Stimulated activated naive CD8-positive, alpha-beta T cell treated with anti-CD3 and anti-CD28 coated beads, Interleukin-15, Interleukin-2, amounts not matched to agents 100 ng/mL and 50 ng/mL, for 24 hours (primary cell): ENCODE measurements around the gene UFD1.

Experiments
- H3K27ac Mint-ChIP-seq: one replicate; pipeline ENCODE4 v1.8.0; 2021; ENCODE audit warnings: mild to moderate bottlenecking, mixed read lengths
- H3K27me3 Mint-ChIP-seq: one replicate; pipeline ENCODE4 v1.8.0; 2021; ENCODE audit warnings: mixed read lengths
- H3K36me3 Mint-ChIP-seq: one replicate; pipeline ENCODE4 v1.8.0; 2021; ENCODE audit warnings: low read depth, mixed read lengths
- H3K4me1 Mint-ChIP-seq: one replicate; pipeline ENCODE4 v1.8.0; 2021; ENCODE audit warnings: low read depth, mixed read lengths
- H3K4me3 Mint-ChIP-seq: one replicate; pipeline ENCODE4 v1.8.0; 2021; ENCODE audit warnings: mild to moderate bottlenecking, mixed read lengths
- H3K9me3 Mint-ChIP-seq: one replicate; pipeline ENCODE4 v1.8.0; 2021; ENCODE audit warnings: mixed read lengths

UFD1 gene

DNA sequence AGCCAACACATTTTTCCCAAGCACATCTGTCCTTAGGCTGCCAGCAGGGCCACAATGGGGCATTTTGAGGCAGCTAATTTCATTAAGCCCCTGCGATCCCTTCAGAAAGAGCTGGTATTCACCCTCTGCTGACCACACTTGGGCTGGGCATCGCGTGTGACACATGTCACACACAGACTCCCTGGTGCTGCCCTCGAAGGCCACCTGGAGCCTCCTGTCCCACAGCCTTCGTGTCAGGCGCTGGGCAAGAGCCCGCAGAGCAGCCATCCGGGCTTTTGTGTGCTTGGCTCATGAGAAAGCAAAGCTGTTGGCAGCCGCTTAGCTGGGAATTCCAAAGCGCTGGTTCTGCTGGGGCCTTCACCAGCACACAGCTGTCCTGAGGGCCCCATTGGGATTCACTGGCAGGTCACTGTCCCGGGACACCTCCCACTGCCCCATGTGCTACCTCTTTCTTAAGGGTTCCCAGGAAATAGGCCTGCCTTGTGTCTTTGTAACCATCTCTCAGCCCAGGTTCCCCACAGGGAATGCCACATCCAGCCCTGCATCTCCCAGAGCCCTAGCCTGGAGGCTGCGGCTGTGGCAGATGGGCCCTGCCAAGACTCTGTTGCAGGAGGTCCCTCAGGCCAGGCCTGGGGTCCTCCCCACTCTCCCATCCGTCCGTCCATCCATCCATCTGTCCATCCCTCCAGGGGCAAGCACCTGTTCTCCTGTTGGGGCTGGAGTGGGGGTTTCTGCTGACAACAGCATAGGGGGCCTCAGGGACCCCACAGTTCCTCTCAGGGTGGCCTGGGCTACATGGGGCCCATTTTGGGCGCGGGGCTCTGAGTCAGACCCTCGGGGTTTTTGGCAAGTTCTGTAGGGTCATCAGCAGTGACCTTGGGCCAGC lies 40.3 kb upstream of the UFD1 start:
- Mint-ChIP-seq H3K27ac (no peak overlapping the region), H3K27me3 (peaks cover 12% of the 10 kb centered on the region), H3K36me3 (peaks cover 31% of the 10 kb centered on the region), H3K4me1 (peaks cover 11% of the 10 kb centered on the region), H3K9me3 (no peaks in the 10 kb centered on the region), H3K4me3 (no peak overlapping the region)

- Mint-ChIP-seq H3K4me1 (peaks cover 7% of the 10 kb centered on the region), H3K36me3 (peaks cover 37% of the 10 kb centered on the region), H3K27ac (no peak overlapping the region), H3K4me3 (no peak overlapping the region), H3K27me3 (peaks cover 8% of the 10 kb centered on the region), H3K9me3 (no peaks in the 10 kb centered on the region)
Observed at GRCh38 chr22:19518635-19519034, 39.6 kb upstream of the UFD1 start.

DNA sequence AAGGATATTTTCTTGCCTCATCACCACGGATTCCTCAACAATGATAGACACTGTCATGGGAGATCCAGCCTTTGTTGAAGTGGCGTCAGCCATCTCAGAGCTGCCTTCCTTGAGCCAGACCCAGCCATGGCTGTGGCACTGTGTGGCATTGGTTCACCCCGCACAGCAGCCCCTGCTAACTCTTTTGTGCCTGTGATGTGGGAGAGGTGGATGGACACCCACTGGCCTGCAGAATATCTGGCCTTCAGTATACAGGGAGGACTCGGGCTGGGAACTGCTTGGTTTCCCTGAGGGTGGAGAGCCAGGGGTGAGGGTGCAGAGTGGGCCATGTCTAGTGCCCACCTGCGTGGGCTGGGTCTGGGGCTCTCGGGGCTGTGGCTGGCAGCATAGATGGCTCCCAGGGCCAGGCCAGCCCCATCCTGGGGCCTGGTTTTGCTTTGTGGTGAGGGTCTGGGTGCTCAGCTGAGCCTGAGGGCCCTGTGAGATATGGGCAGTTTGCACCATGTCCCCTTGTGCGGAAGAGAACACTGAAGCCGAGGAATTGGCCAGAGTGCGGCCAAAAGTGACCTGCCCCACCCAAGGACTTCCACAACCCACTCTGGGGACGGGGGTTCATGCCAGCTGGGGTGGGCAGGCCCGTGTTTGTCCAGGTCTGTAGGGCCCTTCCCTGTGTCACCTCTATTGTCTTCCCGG lies 39.1 kb upstream of the UFD1 start:
- Mint-ChIP-seq H3K36me3 (peaks cover 43% of the 10 kb centered on the region), H3K27ac (no peak overlapping the region), H3K4me3 (no peak overlapping the region)

GRCh38 chr22:19517171-19517500 lies 38.1 kb upstream of the UFD1 start:
- no peaks in the 10 kb centered on the region for H3K27me3 Mint-ChIP-seq
- H3K9me3 Mint-ChIP-seq = peaks cover 6% of the 10 kb centered on the region
- H3K4me3 Mint-ChIP-seq = no peak overlapping the region
- H3K4me1 Mint-ChIP-seq = no peaks in the 10 kb centered on the region
- peaks cover 52% of the 10 kb centered on the region for H3K36me3 Mint-ChIP-seq
- no peak overlapping the region for H3K27ac Mint-ChIP-seq

More for the DNA sequence above, 39.1 kb upstream of the UFD1 start:
- H3K4me1 Mint-ChIP-seq = peaks cover 5% of the 10 kb centered on the region
- no peaks in the 10 kb centered on the region for H3K9me3 Mint-ChIP-seq
- peaks cover 5% of the 10 kb centered on the region for H3K27me3 Mint-ChIP-seq

GRCh38 chr22:19516378-19517170 lies 37.6 kb upstream of the UFD1 start:
- Mint-ChIP-seq H3K4me1 (no peaks in the 10 kb centered on the region), H3K27ac (no peak overlapping the region)

DNA sequence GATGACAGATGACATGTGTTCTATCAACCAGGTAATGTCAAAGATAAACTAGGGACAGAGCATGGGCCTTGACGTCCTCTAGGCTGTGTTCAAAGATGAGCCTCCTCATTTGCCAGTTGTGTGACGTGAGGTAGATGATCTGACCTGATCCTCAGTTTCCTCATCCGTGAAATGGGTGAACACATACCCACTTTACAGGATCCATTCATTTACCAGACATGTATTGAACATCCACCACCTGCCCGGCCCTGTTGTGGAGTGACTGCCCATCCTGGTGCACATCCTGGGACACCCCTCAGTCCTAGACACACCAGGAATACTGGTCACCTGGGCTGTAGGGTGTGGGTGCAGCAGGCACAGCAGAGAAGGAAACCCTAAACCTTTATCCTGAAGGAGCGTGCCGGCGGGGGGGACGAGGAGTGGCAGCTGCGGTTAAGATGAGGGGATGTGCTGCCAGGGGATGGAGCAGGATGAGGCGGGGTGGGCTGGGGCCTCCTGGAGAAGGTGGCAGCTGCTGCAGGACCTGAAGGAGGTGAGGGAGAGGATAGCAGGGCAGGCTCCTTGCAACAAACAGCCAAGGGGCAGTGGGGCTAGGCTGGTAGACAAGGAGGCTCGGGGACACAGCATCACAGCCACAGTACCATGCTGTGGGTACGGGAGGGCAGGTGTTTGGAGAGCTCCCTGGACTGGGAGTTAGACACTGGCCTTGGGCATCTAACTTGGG lies 36.8 kb upstream of the UFD1 start:
- Mint-ChIP-seq H3K27me3 (no peaks in the 10 kb centered on the region), H3K9me3 (peaks cover 6% of the 10 kb centered on the region), H3K4me3 (no peak overlapping the region), H3K27ac (no peak overlapping the region), H3K36me3 (peaks cover 60% of the 10 kb centered on the region), H3K4me1 (no peaks in the 10 kb centered on the region)

More at GRCh38 chr22:19516378-19517170, 37.6 kb upstream of the UFD1 start:
- H3K27me3 Mint-ChIP-seq = no peaks in the 10 kb centered on the region
- peaks cover 6% of the 10 kb centered on the region for H3K9me3 Mint-ChIP-seq
- H3K36me3 Mint-ChIP-seq = peaks cover 53% of the 10 kb centered on the region
- H3K4me3 Mint-ChIP-seq = no peak overlapping the region

GRCh38 chr22:19514831-19515565 lies 36.0 kb upstream of the UFD1 start:
- no peak overlapping the region for H3K4me3 Mint-ChIP-seq
- H3K36me3 Mint-ChIP-seq = peaks cover 62% of the 10 kb centered on the region

GRCh38 chr22:19513823-19514222 lies 34.8 kb upstream of the UFD1 start:
- Mint-ChIP-seq H3K4me3 (no peak overlapping the region), H3K27me3 (no peaks in the 10 kb centered on the region), H3K9me3 (peaks cover 6% of the 10 kb centered on the region), H3K36me3 (peaks cover 73% of the 10 kb centered on the region), H3K4me1 (no peaks in the 10 kb centered on the region), H3K27ac (no peak overlapping the region)

More at GRCh38 chr22:19514831-19515565, 36.0 kb upstream of the UFD1 start:
- Mint-ChIP-seq H3K9me3 (peaks cover 6% of the 10 kb centered on the region), H3K27ac (no peak overlapping the region), H3K27me3 (no peaks in the 10 kb centered on the region), H3K4me1 (no peaks in the 10 kb centered on the region)

- Mint-ChIP-seq H3K27ac (no peak overlapping the region), H3K36me3 (peaks cover 80% of the 10 kb centered on the region), H3K27me3 (no peaks in the 10 kb centered on the region), H3K9me3 (peaks cover 6% of the 10 kb centered on the region), H3K4me3 (no peak overlapping the region), H3K4me1 (no peaks in the 10 kb centered on the region)
Observed at GRCh38 chr22:19510919-19511341, 31.9 kb upstream of the UFD1 start.

DNA sequence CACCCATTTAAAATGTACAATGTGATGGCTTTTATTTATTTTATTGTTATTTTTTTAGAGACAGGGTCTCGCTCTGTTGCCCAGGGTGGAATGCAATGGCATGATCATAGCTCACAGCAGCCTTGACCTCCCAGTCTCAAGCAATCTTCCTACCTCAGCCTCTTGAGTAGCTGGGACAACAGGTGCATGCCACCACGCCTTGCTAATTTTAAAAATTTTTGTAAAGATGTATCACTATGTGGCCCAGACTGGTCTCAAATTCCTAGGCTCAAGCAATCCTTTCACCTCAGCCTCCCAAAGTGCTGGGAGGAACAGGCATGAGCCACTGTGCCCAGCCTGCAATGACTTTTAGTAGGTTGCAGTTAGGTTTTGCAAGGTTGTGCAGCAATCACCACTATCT lies 30.9 kb upstream of the UFD1 start:
- H3K4me1 Mint-ChIP-seq = peaks cover 4% of the 10 kb centered on the region
- peaks cover 83% of the 10 kb centered on the region for H3K36me3 Mint-ChIP-seq
- H3K9me3 Mint-ChIP-seq = peaks cover 6% of the 10 kb centered on the region
- no peak overlapping the region for H3K27ac Mint-ChIP-seq
- H3K27me3 Mint-ChIP-seq = no peaks in the 10 kb centered on the region
- H3K4me3 Mint-ChIP-seq = no peak overlapping the region

- H3K27ac Mint-ChIP-seq = no peak overlapping the region
- H3K4me3 Mint-ChIP-seq = no peak overlapping the region
- no peaks in the 10 kb centered on the region for H3K27me3 Mint-ChIP-seq
- H3K36me3 Mint-ChIP-seq = peaks cover 77% of the 10 kb centered on the region
- peaks cover 8% of the 10 kb centered on the region for H3K4me1 Mint-ChIP-seq
- peaks cover 6% of the 10 kb centered on the region for H3K9me3 Mint-ChIP-seq
Observed at GRCh38 chr22:19509191-19509590, 30.2 kb upstream of the UFD1 start.

- Mint-ChIP-seq H3K27ac (no peak overlapping the region), H3K4me3 (no peak overlapping the region), H3K36me3 (peaks cover 67% of the 10 kb centered on the region), H3K4me1 (peaks cover 8% of the 10 kb centered on the region), H3K27me3 (no peaks in the 10 kb centered on the region), H3K9me3 (peaks cover 6% of the 10 kb centered on the region)
Observed at GRCh38 chr22:19508024-19508776, 29.2 kb upstream of the UFD1 start.

DNA sequence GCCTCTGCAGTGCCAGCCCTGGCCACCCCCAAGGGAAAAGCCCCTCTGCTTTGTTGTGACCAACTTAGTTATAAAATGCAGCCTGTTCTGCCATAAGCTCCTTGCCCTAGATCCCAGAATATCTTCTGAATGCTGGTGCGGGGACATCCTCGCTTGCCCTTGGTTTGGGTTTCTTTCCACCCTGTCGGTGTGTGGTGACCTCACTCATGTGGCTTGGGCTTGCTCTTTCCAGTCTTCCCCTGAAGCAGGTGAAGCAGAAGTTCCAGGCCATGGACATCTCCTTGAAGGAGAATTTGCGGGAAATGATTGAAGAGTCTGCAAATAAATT lies 28.5 kb upstream of the UFD1 start:
- H3K27ac Mint-ChIP-seq = no peak overlapping the region
- H3K36me3 Mint-ChIP-seq = peaks cover 63% of the 10 kb centered on the region
- peaks cover 8% of the 10 kb centered on the region for H3K4me1 Mint-ChIP-seq
- no peak overlapping the region for H3K4me3 Mint-ChIP-seq
- peaks cover 2% of the 10 kb centered on the region for H3K9me3 Mint-ChIP-seq
- H3K27me3 Mint-ChIP-seq = no peaks in the 10 kb centered on the region
